MG63 (cell line): Measurements from ENCODE around the gene ABI3BP. TPM values are rescaled to one million over a fixed set of nuclear protein-coding genes. Genes with fewer than 3 reads are reported as not detected.

Experiments
- DNase-seq: peaks from one replicate; pipeline ENCODE4 v3.0.0-alpha.2; 2020
- H3K27me3 ChIP-seq: fragments of 250-450 bp; sonication (Bioruptor Pico); 2 replicates; pipeline ENCODE4 v1.5.1; 2020; ENCODE audit warnings: mild to moderate bottlenecking, moderate library complexity
- H3K36me3 ChIP-seq: fragments of 250-450 bp; sonication (Bioruptor Pico); 2 replicates; pipeline ENCODE4 v1.5.1; 2020; ENCODE audit warnings: mild to moderate bottlenecking, moderate library complexity
- H3K4me3 ChIP-seq: fragments of 250-450 bp; sonication (Bioruptor Pico); 2 replicates; pipeline ENCODE4 v1.5.1; 2020; ENCODE audit warnings: mild to moderate bottlenecking, moderate library complexity
- H3K9me3 ChIP-seq: fragments of 250-450 bp; sonication (Bioruptor Pico); 2 replicates; pipeline ENCODE4 v1.5.1; 2020; ENCODE audit warnings: mild to moderate bottlenecking, moderate library complexity
- total RNA-seq: library from RNA; depleted of rRNA; stranded (reverse); fragments of >200 nt; shearing (Covaris generic); gene quantifications from 2 replicates; pipeline ENCODE4 v1.2.3, GENCODE V29; 2014; ENCODE audit warnings: low replicate concordance

Gene ABI3BP
- total RNA-seq, 1 experiment from 2014 or later, result 1.1 TPM

GRCh38 chr3:100999160-100999559 lies 5.9 kb upstream of the ABI3BP start:
- H3K36me3 ChIP-seq, result no peaks in the 10 kb centered on the region
- peaks cover 5% of the 10 kb centered on the region; the same call in 1 of the 2 replicates for H3K9me3 ChIP-seq
- DNase-seq, result no peak
- H3K27me3 ChIP-seq, result no peaks in the 10 kb centered on the region
- no peak overlapping the region for H3K4me3 ChIP-seq

DNA sequence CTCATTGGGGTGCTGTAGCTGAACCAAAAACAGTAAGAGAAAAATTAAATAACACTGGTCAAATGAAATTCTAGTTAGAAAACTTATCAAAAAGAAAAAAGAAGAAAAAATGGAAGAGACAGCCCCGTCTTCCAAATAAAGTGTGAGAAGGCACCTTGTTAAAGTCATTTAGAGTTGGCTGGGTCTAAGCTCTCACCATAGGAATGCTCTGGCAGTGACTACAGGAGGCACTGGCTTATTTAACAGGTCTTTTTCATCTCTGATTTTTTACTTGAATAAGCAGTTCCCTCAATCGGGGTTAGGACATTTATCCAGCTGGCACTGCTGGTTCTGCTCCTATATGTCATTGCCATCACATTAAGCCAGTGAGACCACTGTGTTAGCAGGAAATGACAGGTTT lies 1.6 kb upstream of the ABI3BP start:
- Histone ChIP-seq H3K27me3 (no peaks in the 10 kb centered on the region), H3K4me3 (no peak overlapping the region), H3K9me3 (no peaks in the 10 kb centered on the region), H3K36me3 (no peaks in the 10 kb centered on the region)
- no peak for DNase-seq

DNA sequence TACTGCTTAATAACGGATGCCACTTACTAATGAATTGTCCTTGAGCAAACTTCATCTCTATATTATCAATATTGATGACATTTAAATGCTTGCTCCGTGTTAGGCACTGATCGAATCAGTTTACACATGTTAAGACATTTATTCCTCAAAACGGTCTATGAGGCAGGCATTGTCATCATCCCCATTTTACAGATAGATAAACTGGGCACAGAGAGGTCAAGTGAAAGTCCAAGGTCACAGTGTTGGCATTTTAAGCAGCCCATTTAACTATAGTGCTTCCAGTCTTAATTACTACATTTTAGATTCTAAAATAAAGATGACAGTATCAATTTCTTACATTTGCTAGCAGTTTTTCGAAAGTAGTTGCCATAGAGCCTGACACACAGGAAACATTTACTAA lies 966 bp upstream of the ABI3BP start:
- H3K4me3 ChIP-seq, result no peak overlapping the region
- no peaks in the 10 kb centered on the region for H3K27me3 ChIP-seq
- DNase-seq, result no peak
- H3K9me3 ChIP-seq, result no peaks in the 10 kb centered on the region
- H3K36me3 ChIP-seq, result no peaks in the 10 kb centered on the region

GRCh38 chr3:100992231-100993012 lies 799 bp downstream of the ABI3BP start:
- DNase-seq, result no peak
- Histone ChIP-seq H3K36me3 (no peaks in the 10 kb centered on the region), H3K9me3 (no peaks in the 10 kb centered on the region), H3K27me3 (no peaks in the 10 kb centered on the region), H3K4me3 (peak overlapping the region; percentile 32)

DNA sequence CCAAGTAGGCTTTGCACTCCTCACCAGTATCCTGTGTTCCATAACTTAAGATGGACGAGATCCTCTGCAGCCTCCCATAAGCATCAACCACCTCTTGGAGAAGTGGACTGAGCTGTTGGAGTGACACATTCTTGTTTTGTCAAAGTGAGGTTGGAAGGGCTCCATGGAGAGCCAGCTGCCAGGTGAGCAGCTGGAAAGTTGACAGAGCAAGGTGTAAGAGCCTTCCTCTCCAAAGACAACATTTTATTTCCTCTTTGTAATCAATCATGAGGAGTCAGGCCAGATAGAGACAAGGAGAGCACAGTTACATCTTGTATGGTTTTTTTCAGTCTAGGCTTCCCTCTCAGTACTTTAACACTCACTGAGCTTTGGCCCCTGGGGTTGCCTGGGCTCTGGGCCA lies 5.1 kb downstream of the ABI3BP start:
- Histone ChIP-seq H3K4me3 (no peak overlapping the region), H3K27me3 (no peaks in the 10 kb centered on the region), H3K9me3 (no peaks in the 10 kb centered on the region), H3K36me3 (no peaks in the 10 kb centered on the region)
- DNase-seq, result no peak

DNA sequence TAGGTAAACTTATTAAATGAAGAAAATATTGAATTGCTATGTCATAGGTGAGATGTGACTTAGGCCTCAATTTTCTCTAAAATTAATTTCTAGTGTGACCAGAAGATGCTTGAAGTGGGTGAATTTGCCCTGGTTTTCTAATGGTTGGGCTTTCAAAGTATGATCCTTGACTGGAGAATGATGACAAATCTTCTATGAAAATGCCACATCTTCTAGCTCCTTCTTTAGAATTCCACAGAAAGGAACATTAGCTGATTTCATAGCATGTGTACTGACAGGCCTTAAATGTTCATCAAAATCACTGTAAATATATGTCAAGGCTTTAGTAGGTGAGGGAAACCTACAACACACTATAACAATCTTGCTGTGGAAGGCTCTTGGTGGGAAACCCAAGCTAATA lies 8.9 kb downstream of the ABI3BP start:
- Histone ChIP-seq H3K9me3 (no peaks in the 10 kb centered on the region), H3K36me3 (no peaks in the 10 kb centered on the region), H3K27me3 (no peaks in the 10 kb centered on the region), H3K4me3 (no peak overlapping the region)
- no peak for DNase-seq

- DNase-seq, result peak; percentile 78
- Histone ChIP-seq H3K9me3 (no peaks in the 10 kb centered on the region), H3K4me3 (no peak overlapping the region), H3K36me3 (no peaks in the 10 kb centered on the region), H3K27me3 (no peaks in the 10 kb centered on the region)
These were observed 10.5 kb downstream of the ABI3BP start for GRCh38 chr3:100982710-100983109.

DNA sequence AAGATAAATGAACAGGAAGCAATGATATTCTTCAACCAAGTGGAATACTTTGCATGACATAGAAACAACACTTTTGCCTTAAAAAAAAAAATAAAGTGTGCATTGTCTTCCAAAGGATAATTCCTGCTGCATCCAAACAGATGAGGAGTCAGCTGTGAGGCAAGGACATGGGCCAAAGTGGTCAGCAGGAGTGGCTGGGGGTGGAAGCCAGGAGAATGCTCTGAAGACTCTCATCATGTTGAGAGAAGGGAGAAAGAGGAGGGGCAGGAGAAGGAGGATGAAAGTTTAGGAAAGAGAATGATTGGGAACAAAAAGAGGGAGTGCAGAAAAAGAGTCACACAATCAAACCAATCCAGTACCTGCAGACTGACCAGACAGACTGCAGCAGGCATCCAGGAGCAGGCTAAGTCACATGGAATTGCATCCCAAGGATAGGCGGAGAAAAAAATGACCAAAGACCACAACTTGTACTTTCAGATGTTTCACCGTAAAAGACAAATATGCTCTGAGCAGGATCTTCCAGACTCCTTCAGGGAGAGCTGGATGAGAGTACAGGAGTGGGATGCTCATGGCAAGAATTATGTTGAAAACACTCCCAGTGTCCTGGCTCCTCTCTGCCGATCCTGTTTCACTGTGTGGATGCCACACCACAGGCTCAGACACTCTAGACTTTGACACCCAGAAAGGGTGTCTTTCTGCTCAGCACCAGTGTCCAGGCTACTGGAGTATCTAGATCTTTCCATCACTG lies 11.9 kb downstream of the ABI3BP start:
- no peaks in the 10 kb centered on the region for H3K27me3 ChIP-seq
- no peaks in the 10 kb centered on the region for H3K9me3 ChIP-seq
- no peaks in the 10 kb centered on the region for H3K36me3 ChIP-seq
- no peak overlapping the region for H3K4me3 ChIP-seq
- DNase-seq, result no peak

GRCh38 chr3:100978011-100978659 lies 15.1 kb downstream of the ABI3BP start:
- no peak overlapping the region for H3K4me3 ChIP-seq
- no peaks in the 10 kb centered on the region for H3K36me3 ChIP-seq
- DNase-seq, result no peak
- H3K9me3 ChIP-seq, result no peaks in the 10 kb centered on the region
- no peaks in the 10 kb centered on the region for H3K27me3 ChIP-seq

DNA sequence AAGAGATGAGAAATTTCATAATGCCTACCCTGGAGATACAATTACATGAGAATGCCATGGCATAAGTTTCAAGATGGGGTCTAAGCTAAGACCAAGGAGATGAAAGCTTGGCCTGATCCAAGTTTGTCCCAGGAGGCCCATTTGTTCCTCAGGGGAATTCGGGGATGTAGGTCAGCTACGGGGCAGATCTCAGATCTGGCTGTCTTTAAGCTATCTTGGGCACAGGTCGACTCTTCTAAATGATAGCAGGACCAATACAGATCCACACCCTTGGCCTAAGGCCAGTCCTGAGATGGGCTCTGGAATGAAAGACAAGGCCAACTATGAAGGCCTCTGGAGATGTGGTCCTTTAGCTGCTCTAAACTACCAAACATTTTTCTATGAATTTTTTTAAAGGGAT lies 16.6 kb downstream of the ABI3BP start:
- H3K36me3 ChIP-seq, result no peaks in the 10 kb centered on the region
- DNase-seq, result no peak
- no peaks in the 10 kb centered on the region for H3K27me3 ChIP-seq
- H3K4me3 ChIP-seq, result no peak overlapping the region
- no peaks in the 10 kb centered on the region for H3K9me3 ChIP-seq

DNA sequence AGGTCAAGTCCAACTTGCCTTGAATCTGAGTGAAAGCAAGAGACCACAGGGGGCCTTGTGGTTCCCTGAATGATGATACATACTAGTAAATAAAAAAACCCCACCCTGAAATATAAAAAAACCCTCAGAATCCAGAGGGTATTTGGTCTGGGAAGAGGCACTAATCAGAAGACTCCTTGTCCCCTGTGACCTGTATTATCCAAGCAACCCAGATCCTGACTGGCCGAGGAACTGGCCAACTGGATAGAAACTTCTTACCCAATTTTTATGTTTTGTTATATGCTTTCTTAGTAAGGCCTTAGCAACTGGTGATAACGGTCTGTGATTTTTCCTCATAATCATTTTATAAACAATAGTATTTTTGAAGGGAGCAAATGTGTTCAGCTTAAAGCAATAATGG lies 17.5 kb downstream of the ABI3BP start:
- Histone ChIP-seq H3K4me3 (no peak overlapping the region), H3K27me3 (no peaks in the 10 kb centered on the region), H3K36me3 (no peaks in the 10 kb centered on the region), H3K9me3 (no peaks in the 10 kb centered on the region)
- DNase-seq, result no peak

DNA sequence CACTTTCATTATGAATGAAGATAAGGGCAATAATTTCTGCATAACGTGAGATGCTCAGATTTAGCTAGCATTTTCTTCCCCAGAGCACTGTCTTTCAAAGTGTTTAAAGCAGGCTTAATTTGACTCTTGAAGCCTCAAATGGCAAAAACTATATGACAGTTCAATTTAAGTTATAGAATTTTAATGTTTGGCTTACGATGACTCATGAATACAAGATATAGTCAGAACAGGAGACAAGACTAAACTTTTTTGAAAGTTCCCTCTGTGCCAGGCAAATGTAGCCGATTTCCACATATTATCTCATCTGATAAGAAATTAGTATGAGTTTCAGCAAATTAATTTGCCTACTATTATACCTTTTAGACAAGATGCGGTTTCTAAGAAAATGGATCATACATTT lies 19.6 kb downstream of the ABI3BP start:
- no peaks in the 10 kb centered on the region for H3K27me3 ChIP-seq
- H3K4me3 ChIP-seq, result no peak overlapping the region
- no peaks in the 10 kb centered on the region for H3K36me3 ChIP-seq
- no peaks in the 10 kb centered on the region for H3K9me3 ChIP-seq
- DNase-seq, result no peak

DNA sequence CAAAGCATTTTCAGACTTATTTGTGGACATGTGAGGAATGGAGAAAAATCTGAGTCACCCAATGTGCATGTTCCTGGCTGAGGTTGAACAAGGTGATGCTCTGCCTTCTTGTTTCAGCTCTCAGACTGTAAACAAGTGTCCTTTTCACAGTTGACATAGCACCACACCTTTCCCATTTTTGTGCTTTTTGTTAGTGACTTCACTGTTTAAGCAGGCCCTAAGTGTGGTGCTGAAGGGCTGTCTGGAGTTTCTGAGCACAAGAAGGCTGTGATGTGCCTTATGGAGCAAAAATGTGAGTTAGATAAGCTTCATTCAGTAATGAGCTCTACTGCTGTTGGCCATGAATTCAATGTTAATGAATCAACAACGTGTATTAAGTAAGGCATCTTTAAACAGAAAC lies 20.4 kb downstream of the ABI3BP start:
- no peaks in the 10 kb centered on the region for H3K9me3 ChIP-seq
- DNase-seq, result no peak
- no peak overlapping the region for H3K4me3 ChIP-seq
- no peaks in the 10 kb centered on the region for H3K36me3 ChIP-seq
- no peaks in the 10 kb centered on the region for H3K27me3 ChIP-seq

DNA sequence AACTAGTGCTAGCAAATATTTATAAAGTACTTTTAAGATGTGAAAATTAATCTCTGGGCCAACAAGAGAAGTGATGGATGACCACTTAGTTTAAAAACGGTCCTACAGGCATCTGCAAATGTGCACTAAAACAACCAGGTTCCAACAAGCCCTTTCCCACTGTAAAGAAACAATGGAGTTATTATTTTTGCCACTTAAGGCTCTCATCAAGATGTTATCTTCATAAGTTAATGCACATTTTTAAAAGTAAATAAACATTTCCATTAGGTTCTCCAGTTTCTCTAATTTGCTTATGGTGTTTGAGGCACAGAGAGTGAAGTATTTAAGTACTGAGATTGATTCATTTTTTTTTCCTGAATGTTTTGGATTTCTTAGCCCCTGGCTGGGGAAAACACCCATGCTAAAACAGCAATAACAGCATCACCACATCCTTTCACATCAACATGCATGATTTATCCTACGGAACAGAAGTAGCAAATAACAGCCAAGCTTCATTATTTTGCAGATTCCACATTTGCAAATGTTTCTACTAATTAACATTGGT lies 20.8 kb downstream of the ABI3BP start:
- no peaks in the 10 kb centered on the region for H3K9me3 ChIP-seq
- no peak for DNase-seq
- no peak overlapping the region for H3K4me3 ChIP-seq
- H3K27me3 ChIP-seq, result no peaks in the 10 kb centered on the region
- H3K36me3 ChIP-seq, result no peaks in the 10 kb centered on the region

DNA sequence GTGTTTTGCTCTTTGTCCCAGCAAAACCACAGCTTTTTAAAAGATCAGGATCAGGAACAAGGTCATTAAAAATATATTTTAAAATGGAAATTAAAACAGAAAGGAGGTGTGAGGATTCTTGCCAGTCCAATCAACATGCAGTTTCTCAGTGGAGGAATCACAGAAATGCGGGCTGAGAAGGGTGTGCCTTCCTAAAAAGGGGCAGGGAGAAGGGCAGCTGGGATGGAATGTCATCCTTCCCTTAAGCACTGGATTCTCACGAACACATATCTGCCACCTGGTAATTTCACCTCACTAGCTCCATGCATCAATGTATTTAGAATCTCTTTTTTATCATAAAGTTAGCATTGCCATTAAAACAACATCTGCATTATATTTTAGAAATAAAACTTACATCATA lies 21.4 kb downstream of the ABI3BP start:
- Histone ChIP-seq H3K9me3 (no peaks in the 10 kb centered on the region), H3K36me3 (no peaks in the 10 kb centered on the region), H3K4me3 (no peak overlapping the region), H3K27me3 (no peaks in the 10 kb centered on the region)
- no peak for DNase-seq

GRCh38 chr3:100970477-100970990 lies 22.7 kb downstream of the ABI3BP start:
- no peak overlapping the region for H3K4me3 ChIP-seq
- no peak for DNase-seq

More at GRCh38 chr3:100970477-100970990, 22.7 kb downstream of the ABI3BP start:
- H3K36me3 ChIP-seq, result no peaks in the 10 kb centered on the region
- H3K9me3 ChIP-seq, result no peaks in the 10 kb centered on the region
- no peaks in the 10 kb centered on the region for H3K27me3 ChIP-seq
